NCI-H524 treated with DMSO at 0.1 percent for 48 hours (cell line): ENCODE measurements around the gene KCNQ1.

Experiments
- DNase-seq: peaks from one replicate; lab custom pipeline; 2025; lab: John Stamatoyannopoulos, UW

Gene KCNQ1

DNA sequence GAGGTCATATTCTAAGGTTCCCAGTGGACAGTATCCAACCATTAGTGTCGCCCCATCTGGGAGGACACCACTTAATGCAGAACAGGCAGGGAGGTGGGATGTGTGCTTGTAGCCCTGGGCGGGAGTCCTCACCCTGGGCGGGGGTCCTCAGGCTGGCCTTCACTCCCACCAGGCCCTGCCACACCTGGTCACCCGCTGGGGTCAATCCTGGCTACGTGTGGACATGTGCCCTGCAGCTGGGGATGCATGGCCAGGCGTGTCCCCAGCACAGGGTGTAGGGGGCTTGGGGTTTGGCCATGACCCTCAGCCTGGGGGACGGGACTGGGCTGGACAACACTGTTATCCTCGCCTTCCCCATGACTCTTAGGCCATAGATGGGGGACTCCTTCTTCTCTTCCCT, 19.3 kb upstream of the KCNQ1 start:
- no peak for DNase-seq

DNA sequence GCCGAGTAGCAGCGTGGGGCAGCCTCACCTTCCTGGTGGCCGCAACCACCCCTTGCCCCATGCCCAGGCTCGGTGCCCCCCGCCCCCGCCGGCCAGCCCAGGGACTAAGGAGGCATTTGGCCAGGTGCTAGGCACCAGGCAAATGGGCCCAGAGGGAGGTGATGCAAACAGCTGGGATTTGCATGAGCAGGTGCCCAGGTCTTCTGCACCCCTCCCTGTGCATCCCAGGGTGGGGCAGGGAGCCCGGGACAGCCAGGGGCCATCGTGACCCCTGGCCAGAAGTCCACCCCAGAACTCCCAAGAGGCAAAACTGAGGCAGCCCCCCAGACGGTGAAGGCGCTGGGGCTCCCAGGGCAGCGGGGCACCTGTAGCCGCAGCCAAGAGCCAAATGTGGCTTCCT, 18.6 kb upstream of the KCNQ1 start:
- DNase-seq: no peak

DNA sequence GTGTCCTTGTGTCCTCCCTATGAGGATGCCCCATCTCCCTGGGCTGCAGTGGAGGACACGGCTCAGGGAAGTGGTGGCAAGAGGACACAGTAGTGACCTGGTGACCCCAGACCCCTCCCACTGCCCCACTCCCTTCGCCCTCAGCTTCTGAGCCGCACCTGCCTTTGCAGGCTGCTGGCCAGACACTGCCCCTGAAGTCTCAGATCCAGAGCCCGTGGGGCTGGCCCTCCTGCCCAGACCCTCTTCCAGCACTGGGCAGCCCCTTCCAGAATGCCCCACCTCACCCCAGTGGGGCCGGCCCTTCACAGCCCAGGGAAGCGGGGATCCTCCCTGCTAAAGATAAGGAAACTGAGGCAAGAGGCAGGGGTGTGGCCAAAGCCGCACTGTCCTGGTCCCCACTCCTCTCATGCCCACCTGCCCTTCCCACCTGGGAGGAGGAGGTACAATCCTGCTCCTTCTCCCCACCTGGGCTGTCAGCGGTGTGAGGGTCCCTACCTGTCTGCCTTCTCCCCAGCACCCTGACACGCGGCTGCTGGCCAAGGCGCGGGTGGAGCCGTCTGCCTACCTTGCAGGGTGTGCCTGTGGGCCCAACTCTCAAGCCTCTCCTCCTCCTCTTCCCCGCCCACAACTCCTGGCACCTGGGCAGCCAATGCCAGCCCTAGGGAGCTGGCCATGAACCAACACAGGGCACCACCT, 17.8 kb upstream of the KCNQ1 start:
- DNase-seq: no peak

DNA sequence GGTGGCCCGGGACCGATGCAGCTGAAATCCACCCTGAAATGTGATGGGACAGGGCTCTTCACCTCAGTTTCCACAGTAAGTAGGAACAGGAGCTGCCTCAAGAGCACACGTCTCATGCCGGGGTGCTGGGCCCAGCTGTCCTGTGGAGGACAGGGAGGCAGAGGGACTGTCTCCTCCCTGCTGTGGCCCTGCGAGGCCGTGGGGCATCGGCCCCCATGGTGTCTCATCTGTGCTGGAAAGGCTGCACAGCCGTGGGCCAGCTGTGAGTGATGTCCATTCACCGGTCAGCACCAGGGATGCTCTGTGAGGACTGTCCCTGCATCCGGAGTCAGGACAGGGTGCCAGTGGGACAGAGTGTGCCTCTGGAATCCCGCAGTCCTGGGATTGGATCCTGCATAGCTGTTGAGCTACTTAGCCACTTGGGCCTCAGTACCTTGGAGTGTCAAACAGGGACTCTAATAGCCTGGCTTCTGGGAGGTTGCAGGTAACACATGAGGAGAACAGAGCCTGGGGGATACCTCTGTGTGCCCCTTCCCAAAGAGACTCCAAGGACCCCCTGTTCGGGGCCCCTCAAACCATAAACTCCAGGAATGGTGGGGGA, 17.0 kb upstream of the KCNQ1 start:
- no peak for DNase-seq

DNA sequence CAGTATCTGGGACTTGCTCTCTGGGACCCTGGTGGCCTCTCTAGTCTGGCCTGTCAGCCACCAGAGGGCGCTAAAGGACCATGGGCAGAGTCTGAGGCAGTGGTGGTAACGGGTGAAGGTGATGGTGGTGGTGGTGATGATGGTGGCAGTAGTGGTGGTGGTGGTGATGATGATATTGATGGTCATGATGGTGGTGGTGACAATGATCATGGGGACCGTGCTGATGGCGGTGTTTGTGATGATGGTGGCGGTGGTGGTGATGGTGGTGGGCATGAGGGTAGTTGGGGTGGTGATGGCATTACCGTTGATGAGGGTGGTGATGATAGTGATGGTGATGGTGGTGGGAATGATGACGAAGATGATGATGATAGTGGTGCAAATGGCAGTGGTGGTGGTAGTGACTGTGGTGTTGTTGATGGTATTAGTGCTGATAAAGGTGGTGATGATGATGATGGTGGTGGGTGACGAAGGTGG, 16.4 kb upstream of the KCNQ1 start:
- DNase-seq: no peak

DNA sequence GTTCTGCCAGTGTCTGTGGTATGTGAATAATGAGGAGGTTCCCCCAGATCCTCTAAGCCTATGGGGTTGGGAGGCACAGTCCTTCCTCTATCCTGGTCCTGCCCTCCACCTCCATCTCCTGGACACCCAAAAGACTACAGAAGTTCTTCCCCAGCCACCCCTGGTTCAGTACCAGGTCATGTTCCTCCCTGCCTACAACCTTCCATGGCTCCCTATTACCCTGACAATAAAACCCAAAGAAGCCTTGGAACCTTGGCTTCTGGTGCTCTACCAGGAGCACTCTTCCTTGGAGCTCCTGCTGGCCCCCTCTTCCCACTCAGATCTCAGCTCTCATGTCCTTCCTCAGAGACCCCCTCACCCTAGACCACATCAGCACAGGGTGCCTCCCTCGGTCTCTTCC, 13.4 kb upstream of the KCNQ1 start:
- DNase-seq: no peak

DNA sequence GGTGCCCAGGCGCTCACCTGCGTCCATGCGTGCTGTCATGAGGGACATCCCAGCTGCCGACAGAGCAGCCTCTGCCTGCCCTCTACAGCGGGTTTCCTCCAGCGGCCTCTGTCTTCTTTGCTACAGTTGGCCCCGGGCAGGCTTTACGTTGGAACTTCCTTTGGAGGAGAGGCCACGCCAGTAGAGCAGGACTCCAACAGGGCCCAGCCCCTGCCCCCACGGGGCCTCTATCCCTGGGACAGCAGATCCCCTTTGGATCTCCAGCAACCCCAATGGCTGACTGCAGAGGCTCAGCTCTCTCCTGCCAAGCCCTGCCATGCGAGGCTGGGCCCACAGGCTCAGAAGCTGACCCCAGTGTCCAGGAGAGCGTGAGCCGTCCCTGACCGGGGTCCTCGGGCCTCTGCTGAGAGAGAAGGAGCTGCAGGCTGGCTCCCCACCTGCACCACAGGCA, 12.6 kb upstream of the KCNQ1 start:
- DNase-seq: no peak

DNA sequence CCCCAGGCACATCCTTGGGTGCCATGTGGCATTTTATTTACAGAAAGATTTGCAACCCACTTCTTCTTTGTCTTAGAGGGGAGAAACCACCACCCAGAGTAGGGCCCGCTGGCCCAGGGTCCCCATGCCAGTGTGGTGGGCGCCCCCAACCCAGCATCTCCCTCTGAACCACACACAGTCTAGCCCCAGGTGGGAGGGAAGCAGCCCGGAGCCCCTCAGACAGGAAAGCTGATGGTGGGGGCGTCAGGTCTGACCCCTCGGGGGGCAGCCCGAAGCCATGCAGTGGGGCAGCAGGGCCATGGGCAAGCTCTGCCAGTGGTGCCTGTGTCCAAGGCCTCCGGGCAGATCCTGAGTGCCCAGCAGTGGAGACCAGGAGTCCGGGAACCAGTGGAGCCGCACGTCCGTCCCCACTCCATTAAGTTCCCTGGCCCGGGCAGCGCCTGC, 12.2 kb upstream of the KCNQ1 start:
- DNase-seq: no peak

DNA sequence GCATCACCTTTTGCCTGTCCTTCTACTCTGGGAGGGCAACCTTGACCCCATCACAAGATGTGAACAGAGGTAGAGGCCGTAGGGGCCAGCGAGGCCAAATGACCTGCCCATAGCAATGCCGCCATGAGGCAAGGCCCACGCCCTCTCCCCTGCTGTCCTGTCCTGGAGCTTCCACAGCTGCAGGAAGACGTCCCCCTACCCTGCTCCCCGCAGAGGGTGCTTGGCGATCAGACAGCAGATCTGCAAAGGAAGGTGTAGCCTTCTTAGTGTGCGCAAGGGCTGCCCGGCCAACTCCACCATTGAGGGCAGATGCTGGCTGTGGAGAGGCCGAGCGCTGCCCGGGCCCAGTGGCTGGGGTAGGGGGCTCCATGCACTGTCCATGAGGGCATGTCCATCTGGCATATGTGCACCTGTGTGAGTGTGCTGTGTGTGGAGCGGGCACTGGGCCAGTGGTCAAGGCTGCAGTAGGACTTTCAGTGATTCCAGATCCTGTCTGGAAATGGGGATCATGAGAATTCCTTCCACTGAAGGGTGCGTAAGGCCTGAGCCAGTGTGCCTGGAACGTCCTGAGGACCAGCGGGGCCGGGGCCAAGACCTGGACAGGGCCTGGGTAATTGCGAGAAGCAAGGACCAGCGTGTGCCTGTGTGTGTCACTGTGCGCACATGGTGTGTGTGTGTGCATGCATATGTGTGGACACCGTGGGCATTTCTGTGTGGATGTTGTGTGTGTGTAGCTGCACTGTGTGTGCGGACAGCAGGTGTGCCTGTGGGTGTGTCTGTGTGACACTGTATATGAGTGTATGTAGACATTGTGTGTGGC, 11.5 kb upstream of the KCNQ1 start:
- no peak for DNase-seq

DNA sequence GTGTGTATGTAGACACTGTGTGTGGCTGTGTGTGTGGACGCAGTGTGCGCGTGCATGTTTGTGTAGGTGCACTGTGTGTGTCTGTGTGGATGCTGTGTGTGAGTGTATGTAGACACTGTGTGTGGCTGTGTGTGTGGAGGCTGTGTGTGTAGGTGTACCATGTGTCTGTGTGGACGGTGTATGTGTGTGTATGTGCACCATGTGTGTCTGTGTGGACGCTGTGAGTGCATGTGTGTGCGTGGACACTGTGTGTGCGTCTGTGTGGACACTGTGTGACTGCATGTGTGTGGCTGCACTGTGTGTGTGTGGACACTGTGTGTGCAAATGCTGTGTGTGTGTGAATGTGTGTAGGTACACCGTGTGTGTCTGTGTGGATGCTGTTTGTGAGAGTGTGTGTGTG, 10.8 kb upstream of the KCNQ1 start:
- DNase-seq: no peak

DNA sequence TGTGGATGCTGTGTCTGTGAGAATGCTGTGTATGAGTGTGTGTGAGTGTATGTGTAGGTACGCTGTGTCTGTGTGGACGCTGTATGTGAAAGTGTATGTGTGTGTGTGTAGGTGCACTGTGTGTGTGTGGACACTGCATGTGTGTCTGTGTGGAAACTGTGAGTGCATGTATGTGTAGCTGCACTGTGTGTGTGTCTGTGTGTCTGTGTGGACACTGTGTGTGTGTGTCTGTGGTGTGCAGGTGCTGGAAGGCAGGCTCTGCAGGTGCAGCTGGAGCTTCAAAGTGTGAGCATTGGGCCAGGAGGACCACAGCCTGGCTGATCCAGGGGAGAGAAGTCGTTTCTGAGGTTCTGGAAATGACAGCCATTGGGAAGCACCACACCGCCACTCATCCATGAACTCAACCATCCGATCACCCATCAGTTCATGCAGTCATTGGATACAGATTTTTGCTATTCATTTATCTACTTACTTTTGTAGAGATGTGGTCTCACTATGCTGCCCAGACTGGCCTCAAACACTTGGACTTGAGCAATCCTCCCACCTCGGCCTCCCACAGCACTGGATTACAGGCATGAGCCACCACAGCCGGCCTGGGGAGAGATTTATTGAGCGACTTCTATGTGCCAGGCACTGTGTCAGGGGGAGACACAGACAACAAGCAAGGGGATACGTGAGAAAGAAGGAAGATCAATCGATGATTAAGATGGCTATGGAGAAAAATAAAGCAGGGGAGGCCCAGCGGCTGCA, 10.1 kb upstream of the KCNQ1 start:
- DNase-seq: no peak

DNA sequence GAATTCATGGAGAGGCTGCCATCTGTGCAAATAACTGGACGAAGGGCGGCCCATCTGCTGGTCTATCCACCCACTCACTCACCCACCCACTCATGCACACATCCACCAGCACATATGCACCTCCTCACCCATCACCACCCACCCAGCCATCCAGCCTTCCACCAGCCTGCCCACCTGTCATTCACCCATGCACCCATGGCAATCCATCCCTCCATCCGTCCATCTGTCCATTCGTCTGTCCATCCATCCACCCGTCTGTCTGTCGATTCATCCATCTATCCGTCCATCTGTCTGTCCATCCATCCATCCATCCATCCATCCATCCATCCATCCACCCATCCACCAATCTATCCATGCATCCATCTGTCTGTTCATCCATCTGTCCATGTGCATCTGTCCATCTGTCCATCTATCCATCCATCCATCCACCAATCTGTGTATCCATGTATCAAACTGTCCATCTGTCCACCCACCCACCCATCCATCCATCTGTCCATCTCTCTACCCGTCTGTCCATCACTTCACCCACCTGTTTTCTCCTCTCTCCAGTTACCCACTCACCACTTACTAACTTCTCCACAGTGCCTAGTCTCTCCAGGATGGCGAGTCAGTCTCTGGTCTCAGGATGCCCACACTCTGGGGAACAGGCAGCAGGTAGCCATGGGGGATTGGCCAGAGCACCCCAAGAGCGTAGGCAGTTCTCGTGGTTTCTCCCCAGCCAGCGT, 9.4 kb upstream of the KCNQ1 start:
- no peak for DNase-seq

DNA sequence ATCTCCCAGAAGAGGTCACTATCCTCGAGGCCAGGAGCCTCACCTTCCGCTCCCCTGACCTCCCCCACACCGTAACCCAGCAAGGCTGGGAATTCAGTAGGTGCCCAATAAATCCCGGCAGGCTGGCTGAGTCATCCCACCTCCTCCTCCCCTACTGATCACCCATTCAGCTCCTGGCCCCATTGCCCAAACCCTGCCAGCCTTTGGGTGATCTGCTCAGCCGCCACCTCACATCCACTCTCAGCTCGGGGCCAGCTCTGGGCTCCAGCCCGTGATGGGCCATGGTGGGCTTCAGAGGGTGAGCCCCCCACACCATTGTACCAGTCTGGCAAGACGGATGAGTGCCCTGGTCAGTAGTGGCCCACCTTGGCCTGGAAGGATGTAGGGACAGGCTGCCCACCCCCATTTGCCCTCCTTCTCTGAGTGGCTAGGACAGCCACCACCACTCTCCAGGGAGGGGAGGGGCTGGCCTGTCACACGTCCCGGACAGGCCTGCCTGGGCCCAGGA, 8.7 kb upstream of the KCNQ1 start:
- no peak for DNase-seq

DNA sequence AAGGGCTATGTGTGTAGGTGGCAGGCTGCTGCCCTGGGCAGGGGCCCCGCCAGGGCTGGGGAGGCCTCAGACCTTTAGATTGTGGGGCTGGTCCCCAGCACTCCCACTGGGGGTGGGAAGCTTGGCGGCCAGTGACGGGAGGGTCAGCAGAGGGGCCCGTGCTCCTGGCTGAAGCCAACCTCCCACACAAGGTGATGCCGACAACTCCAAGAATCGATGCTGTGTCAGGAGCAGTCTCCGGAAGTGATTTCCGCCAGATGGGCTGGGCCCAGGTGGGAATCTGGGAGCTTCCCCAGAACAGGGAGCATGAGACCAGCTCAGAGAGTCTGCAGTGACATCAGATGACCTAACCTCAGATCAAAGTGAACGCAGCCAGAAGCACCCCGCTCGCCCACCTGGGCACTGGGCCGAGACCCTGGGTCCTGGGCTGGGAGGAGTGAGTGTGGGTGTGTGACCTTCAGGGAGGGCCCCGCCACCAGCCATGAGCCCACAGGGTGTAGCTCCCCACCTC, 8.2 kb upstream of the KCNQ1 start:
- no peak for DNase-seq

DNA sequence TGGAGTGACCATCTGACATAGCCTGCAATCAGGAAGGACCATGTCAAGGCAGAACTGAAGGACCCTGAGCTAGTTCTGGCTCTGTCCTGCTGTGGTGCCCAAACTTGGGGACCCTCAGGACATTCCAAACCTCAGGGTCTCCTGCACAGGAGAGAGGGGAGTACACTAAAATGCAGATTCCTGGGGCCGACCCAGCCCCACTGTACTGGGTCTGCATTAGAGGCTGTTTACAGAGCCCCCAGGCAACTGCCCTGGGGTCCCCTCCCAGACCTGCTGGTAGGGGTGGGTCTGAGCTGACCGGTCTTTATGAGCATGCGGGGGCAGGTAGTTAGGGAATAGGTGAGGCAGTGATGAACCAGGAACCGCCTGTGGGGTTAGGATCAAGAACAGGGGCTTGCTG, 7.3 kb upstream of the KCNQ1 start:
- no peak for DNase-seq

DNA sequence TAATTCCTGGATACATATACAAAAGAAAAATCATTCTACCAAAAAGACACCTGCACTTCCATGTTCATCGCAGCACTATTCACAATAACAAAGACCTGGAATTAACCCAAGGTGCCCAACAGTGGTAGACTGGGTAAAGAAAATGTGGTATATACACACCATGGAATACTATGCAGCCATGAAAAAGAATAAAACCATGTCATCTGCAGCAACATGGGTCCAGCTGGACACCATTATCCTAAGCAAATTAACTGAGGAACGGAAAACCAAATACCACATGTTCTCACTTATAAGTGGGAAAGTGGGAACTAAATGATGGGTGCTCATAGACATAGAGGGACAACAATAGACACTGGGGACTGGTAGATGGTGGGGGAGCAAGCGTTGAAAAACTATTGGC, 5.0 kb upstream of the KCNQ1 start:
- DNase-seq: no peak

DNA sequence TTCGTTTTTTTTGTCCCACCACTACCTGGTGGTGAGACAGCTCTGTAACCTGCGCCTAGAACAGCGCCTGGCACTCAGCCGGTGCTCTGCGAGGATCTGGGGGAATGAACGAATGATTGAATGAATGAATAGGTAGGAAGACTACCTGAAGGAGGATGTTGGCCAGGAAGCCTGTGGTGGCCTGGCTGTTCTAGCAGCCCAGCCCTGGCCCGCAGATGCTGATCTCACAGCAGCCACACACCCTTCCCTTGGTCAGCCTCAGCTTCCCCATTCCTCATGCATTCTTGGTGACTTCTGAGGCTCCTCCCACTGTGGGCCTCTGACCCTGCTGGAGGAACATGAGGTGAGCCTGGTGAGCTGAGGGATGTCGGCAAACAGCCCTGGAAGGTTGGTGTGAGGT, 4.2 kb upstream of the KCNQ1 start:
- DNase-seq: no peak

DNA sequence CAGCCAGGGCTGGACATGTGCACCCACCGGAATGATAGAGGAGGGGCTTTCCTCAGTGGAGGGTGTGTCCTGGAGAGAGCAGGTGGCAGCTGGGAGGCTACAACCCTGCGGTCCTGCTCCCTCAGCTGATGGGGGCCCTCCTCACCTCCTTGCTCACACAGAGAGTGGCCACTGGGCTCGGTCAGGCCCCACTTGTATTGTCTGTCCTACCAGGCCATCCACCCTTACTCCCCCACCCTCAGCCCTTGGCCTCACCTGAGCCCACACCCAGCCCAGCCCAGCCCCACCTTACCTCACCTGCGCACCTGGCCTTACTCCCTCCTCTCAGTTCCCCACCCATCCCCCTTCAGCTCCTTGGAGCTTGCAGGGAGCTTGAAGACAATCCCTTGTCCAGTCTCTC, 3.6 kb upstream of the KCNQ1 start:
- DNase-seq: no peak

DNA sequence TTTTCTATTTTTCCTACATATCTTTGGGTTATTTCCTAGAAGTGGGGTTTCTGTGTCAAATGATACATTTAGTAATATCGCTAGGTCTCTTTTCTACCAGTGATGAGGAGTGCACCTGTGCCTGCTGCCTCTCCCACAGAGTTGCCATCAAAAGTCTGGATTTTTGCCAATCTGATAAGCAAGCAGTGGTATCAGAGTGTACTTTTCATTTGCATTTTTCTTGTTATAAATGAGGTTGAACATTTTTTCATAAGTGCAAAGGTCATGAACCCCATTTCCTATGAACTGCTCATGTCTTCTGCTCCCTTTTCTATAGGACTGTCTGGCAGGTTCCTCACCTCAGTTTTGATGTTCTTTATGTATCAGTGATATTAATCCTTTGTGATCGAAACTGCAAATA, 2.2 kb upstream of the KCNQ1 start:
- DNase-seq: no peak

DNA sequence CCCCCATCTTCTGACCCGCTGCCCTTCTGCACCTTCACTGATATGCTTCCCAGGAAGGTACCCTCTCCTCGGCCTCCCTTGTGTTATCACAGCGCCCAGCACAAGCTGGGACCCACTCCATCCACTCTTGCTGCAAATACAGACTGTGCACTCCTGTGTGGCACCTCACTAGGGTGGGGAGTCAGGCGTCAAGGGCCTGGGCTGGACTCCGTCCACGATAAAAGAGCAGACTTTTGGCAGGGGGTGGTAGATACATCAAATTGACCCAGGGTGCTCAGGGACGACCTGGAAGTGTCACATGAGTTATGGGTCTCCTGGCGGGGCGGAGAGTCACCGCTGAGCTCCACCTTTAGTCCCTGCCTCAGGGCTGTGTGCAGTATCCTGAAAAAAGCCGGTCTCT, 1.4 kb upstream of the KCNQ1 start:
- DNase-seq: no peak
